ENCODE data around the gene MSI2.

The MSI2 gene

DNA sequence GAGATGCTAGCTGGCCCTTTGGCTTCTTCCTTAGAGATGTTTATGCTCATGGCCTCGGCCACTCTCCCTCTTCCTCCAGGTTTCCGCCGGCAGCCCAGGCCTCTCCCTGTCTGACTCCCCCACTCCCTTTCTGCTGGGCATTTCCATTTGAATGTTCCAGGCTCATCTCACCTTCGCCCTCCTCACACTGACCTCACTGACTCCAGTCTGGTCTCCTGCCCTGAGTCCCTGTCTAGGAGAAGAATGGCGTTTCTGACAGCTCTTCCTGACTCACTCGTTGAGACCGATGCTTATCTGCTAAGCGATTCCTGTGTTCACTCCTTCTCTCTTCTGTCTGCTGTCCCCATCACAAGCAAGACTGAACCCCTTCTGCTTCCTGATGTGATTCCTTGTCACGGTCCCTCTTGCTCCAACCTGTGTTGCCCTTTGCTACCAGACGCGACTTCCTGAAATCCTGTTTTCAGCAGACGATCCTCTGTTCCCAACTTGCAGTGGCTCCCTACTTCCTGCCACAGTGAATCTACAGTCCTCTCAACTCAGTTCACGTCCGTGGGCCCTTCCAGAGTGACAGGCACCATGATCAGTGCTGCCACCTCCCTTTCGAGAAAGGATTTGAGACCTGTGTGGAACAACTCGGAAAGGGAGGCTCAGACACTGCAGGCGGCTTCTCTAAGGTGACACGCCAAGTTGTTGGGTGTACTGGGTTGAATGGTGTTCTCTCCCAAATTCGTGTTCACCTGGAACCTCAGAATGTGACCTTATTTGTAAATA, 176.4 kb downstream of the MSI2 start:
- DNase-seq (ENCODE audit: low read depth in 2 of 2): no peak

DNA sequence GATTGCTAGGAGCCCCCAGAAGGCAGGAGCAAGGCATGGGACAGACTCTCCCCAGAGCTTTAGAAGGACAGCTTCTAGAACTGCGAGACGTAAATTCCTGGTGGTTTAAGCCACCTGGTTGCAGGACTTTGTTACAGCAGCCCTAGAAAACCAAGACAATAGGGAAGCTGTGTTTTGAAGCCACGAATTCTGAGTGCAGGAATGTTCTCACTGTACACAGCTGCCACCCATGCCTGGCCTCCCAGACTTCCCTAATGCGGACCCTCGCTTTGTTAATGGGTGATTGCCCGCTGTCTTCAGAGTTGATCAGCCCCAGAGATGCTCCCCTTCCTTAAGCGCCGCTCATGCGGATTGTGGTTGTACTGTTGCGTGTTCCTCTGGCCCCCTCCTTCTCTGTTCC, 177.1 kb downstream of the MSI2 start:
- no peak for DNase-seq (ENCODE audit: low read depth in 2 of 2)

DNA sequence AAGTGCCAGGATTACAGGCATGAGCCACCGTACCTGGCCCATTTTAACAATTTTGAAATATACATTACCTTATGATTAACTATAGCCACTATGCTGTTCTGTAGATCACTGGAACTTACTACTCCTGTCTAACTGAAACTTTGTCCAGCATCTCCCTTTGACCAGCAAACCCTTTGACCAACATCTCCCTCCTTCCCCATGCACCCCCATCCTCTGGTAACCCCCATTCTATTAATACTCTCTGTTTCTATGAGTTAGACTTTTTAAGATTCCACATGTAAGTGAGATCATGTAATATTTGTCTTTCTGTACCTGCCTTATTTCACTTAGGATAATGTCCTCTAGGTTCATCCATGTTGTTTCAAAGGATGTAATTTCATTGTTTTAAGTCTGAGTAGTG, 178.0 kb downstream of the MSI2 start:
- no peak for DNase-seq (ENCODE audit: low read depth in 2 of 2)

DNA sequence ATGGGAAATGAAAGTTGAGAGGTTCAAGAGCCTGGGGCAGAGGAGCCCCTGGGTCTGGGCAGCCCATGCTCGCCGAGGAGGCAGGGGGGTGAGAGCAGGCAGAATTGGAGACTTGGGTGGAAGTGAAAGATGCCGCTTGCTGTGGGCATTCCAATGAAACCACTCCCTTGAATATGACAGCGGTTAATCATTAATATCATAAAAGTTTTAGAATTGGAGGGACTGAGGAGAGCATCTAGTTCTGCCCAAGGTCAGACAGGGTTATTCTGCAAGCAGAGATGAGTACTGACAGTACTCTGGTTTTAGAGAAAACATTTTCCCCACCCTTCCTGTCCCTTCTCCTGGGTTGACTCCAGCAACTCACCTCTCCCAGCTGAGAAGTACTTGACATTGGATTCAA, 180.2 kb downstream of the MSI2 start:
- no peak for DNase-seq (ENCODE audit: low read depth in 2 of 2)

DNA sequence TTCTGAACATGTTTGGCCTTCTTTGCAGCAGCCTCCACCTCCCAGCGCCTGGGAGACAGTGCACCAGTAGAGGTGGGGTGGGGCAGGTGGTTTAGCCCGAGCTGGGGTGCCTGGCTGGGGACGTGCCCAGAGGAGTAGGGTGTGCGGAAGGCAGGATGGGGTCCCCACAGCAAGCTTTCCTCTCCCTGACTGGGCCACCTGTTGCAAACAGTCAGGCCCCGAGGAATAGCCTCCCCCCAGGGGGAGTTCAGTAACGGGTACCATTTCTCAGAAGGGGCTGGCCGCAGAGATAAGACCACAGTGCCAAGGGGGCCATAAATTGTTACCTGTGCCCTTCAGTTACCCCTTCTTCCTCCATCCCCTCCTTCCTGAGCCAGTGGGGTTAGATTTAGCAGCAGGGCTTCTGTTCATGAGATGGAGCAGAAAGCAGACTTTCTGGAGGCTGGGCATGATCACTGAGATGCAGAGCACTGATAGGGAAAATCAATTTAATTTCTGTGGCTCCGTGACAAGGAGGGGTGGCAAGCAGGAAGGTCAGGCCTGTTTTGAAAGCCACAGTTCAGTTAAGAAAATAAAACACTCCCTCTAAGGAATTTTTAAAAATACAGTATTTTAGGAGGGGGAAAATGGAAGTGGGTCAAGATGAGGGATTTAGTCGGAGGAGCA, 181.9 kb downstream of the MSI2 start:
- no peak for DNase-seq (ENCODE audit: low read depth in 2 of 2)

DNA sequence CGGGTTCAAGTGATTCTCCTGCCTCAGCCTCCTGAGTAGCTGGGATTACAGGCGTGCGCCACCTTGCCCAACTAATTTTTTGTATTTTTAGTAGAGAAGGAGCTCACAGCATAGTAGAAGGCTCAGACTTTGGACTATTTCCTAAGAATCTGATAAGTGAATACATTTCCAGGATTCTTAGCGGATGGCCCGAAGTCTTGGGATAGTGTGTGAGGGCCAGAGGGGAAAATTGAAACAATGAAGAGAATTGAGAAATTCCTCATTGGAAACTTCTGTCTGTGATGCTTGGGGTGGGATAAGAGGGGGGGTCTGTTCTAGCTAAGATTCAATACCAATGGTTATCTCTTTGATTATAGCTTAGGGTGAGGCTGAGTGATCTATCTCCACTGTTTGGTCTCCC, 183.3 kb downstream of the MSI2 start:
- DNase-seq (ENCODE audit: low read depth in 2 of 2): no peak

DNA sequence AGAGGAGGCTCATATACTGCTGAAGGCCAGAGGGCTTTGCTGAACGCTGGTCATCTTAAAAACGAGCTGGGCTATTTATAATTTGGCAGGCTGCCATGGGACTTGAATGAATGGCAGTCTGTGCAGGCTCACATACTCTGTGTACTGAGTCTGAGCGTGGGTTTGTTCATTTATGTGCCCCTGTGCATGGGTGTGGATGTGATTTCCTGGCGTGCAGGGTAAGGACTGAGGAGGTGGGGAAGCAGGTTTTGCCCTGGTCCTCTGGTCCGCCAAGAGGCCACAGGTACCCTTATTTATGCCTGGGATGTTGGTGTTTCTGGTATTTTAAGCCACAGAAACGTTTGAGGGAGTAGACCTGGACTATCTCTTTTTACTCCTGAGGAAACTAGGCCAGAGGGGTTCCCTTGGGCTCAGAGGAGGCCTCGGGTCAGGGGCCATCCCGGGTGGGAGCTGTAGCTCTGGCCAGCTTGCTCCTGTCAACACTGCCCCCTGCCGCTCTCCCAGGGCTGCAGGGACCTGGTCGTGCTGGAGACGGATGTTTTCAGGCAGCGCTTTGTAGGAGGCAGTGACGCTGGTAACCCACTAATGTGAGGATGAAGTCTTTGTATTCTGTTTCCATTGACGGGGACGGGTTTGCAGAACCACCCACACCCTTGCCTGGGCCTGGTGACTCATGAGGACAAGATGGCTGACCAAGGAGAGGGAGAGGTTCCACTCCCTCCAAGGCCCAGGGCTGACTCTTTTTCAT, 184.4 kb downstream of the MSI2 start:
- DNase-seq (ENCODE audit: low read depth in 2 of 2): peak; percentile 15 to 43

DNA sequence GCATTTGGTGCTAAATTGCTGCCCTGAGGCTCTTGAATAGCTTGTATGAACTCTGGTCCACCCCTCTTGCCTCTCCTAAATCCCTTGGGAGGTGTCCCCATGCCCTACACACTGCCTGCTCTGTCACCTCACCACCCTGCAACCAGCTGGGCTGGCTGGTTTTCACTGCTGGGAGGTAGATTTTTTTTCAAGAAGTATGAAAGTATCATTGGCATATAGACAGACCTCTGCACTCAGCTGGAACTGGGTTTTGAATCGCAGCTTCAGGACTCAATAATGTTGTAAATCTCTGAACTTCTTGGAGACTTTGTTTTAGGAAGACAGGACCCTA, 184.9 kb downstream of the MSI2 start:
- no peak for DNase-seq (ENCODE audit: low read depth in 2 of 2)

DNA sequence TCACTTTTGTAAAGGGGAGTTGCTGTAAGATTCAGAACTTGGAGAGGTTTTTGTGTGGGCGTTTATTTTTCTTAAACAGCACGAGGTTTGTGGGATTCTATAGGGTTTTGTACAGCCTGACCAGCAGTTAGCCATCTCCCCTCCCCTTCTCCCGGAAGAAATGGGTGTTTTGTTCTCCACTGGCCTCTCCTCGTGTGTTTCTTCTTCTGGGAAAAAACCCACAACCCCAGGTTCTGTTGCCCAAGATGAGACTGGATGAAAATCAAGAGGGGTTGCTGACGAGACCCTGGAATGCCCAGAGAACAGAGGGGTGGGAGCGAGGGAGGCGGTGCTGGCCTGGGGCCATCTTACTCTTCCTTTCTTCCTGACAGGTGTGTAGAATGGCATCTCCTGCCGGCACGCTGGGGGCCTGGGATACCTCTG, 186.1 kb downstream of the MSI2 start:
- DNase-seq (ENCODE audit: low read depth in 2 of 2): no peak

DNA sequence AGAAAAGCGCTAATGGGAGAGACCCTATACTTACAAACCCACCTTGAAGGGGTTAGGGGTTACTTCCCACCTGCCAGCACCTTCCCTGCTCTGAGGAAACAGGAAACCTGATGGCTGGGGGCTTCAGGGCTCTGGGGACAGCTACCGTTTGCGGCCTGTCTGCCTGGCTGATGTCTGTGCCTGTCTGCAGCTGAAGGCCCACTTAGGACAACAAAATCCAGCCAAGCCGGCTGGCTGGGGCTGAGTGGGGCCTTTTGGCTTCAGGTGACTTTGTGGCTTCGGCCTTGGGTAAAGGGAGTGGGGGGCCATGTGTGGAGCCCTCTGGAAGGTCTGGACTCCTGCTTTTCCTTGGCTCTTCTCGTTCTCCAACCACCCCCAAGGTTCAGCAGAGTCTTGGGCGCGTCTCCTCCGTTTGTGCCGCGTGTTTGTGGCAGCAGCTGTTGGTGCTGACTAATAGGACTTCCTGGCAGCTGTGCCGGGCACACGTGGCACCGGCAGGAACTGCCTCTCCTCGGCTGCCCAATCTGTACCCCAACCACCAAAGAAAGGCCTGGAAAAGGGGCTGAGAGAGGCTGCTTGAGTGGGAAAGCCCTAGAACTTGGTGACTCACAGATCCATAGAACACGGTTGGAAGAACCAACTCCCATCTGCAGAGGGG, 186.7 kb downstream of the MSI2 start:
- DNase-seq (ENCODE audit: low read depth in 2 of 2): peak; percentile 8 to 26

DNA sequence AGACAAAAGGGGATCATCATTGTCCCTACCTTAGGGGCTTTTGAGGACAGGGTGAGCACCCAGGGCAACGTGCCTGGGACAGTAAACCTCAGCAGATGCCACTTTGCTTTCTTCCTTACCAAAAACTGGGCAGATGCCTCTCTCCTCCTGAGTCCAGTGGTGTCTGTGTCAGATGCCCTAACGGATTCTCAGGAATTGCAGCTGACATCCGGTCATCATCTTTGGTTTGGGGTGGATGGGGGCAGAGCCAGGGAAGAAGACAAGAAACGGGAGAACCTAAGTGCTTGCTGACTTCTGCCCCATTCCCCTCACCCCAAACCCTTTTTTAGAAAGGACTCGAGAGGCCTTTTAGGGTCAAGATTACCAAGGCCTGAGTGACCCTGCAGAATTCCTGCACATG, 187.5 kb downstream of the MSI2 start:
- no peak for DNase-seq (ENCODE audit: low read depth in 2 of 2)

DNA sequence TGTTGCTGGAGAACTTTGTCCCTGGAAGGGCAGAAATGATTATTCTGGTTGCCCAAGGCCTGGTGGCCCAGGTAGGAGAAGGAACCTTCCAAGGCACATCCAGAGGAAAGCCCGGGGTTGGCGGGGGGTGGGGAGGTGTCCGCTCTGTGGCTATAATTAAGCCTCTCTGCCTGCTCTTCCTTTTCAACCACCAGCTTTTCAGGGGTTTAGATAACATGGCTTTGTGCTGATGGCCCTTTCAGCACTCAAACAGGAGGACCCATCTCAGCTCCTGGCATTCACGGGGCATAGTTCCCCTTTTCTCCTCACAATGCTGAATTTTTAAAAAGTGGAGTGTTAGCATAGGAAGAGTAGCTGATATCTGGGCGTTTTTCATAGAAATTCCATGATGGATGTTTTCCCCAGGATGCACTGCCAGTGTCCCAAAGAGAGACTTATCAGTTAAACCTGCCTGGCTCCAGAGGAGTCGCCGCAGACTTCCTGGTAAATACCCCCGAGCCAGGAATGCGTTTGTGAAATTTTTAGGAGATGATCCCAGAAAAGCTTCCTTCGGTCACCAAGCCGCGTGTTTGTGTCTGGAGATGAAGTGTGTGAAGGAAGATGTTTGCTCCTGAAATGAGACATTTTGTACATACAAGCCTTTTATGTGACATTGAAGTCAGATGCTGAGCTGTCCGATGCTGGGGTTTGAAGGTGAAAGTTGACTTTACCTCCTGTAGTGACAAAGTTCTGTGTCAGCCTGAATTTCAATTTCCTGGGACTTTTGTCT, 188.5 kb downstream of the MSI2 start:
- no peak for DNase-seq (ENCODE audit: low read depth in 2 of 2)

DNA sequence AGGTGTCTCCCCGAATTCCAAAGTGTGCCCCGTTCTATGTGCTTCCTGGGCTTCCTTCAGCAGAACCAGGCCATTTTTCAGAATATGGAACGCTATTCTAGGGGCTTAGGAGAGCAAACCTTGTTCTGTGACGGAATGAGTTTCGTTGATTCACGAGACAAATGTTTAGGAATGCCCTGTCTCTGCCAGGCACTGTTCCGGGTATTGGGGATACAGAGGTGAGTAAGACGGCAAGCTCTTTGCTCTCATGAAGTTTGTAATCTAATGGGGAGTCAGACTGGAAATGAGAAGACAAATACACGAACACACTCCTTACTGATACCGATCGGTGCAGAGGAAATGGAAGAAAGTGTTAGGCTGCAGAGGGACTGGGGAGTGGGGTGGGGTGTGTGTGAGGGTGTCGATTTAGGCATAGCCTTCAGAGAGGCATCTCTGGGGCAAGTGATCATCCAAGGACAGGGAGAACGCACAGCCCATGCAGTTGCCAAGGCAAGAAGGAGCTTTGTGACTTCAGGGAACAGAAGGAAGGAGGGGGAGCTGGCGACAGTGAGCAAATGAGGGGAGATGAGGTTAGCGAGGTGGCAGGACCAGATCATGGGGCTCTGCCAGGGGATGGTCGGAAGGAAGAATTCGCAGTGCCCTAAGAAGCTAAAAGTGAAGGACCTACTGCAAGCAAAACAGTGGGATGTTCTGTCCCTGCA, 189.6 kb downstream of the MSI2 start:
- DNase-seq (ENCODE audit: low read depth in 2 of 2): no peak

DNA sequence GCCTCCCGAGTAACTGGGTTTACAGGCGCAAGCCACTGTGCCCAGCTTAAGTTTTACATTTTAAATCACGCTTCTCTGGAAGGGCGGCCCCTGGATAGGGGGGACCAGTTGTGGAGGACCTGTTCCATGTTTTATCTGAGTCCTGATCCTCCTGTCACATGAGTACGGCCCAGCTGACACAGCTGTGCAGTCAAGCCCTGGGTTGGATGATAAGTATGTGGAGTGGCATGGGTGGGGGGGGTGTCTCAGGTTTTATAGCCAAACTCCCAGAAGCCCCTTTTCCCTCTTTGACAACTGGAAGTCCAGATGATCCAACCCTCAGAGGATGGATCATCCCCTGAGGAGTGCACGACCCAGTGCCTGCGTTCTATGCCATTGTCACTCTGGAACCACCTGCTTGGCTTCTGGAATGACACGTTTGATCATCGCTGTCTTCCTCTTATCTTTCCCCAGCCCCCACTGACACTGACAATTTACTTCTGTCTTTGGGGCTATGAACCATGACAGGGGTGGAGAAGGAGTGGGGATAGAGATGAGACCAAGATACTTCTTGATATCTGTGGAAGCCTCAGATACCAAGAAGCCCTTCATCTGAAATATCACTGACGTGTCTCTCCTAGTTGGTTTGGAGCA, 191.2 kb downstream of the MSI2 start:
- no peak for DNase-seq (ENCODE audit: low read depth in 2 of 2)

DNA sequence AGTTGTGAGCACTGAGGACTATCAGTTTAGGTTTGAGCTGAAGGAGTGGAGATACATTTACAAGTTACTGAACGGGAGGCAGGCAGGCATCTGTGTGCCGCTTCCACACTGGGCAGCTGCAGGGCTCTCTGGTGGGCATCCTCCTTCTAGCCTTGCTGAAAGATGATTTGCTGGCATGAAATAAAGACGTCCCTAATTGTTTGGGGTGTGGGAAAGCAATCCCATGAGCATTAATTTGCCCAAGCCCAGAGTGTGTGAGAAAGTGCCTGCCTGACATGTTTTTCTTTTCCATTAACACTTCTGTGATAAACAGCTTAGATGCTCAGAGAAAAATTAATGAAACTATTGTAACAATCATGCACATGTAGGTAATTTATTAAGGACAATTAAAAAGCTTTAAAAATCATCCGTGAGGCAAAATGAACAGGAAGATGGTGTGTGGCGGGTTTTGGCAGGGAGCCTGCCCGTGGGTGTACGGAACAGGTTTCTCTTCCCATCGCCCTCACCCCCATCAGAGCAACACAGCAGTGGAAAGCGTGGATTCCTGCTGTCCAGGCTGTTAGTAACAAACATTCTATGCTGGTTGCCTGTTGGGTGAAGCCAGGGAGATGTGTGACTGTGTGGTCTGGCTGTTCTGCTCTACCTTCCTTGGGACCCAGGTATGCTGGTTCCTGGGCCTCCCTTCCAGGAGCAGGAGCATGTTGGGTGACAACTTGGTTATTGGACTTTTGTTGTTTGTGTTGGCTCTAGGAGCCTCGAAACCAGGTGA, 191.9 kb downstream of the MSI2 start:
- DNase-seq (ENCODE audit: low read depth in 2 of 2): no peak

DNA sequence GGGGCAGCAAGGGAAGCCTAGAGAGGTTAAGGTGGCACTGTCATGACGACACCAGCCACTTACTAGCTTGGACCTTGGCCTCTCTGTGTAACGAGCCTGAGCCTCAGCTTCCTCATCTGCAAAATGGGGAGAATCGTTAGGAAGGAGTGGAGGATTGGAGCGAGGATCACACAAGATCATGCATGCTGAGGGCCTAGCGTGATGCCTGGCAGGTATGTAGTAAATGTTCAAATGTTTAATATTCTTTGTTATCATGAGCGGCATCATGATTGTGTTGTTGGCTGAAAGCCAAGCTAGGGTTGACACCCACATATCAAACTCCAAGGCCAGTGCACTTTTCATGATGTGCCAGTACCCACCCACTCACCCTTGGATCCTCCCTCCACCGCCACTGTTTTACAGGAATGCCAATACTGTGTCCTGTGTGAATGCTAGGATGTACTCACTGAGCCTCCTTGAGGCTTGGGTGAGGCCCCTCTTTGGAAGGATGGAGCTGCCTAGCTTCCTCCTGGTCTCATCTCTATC, 192.5 kb downstream of the MSI2 start:
- DNase-seq (ENCODE audit: low read depth in 2 of 2): no peak

DNA sequence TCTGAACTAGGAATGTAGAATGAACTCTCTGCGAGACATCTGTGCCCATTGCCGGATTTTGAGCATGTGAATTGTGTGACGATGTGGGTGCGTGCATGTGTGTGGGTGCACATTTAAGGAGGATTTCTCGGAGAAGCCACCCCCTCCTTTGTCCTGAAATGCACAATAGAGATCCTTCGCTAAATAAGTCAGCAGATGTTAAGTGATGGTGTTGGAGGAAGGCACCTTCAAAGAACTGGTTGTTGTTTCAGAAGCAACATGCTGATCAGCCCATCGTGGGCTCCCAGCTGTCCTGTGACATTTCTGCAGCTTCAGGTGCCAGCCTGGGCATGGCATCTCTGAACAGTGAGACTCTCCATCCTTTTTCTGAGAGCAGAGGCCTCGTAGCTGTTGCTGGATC, 194.9 kb downstream of the MSI2 start:
- DNase-seq (ENCODE audit: low read depth in 2 of 2): no peak

DNA sequence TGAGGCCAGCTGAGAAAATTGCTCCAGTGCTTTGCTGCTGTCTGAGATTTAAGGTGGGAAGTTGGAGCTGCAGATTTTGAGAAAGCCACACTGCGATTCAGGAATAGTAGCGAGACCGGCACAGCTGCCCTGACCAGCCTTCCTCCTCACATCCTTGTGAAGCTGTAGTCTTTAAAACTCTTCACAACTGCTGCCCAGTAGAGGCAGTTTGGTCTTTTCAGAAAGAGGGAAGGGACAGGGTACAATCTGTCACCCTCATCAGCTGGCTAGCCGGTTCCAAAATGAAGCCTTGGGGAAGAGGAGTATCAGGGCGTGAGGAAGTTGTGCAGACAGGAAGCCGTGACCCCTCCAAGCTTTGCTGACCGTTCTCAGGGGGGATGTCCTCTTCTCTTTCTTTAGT, 195.3 kb downstream of the MSI2 start:
- no peak for DNase-seq (ENCODE audit: low read depth in 2 of 2)

DNA sequence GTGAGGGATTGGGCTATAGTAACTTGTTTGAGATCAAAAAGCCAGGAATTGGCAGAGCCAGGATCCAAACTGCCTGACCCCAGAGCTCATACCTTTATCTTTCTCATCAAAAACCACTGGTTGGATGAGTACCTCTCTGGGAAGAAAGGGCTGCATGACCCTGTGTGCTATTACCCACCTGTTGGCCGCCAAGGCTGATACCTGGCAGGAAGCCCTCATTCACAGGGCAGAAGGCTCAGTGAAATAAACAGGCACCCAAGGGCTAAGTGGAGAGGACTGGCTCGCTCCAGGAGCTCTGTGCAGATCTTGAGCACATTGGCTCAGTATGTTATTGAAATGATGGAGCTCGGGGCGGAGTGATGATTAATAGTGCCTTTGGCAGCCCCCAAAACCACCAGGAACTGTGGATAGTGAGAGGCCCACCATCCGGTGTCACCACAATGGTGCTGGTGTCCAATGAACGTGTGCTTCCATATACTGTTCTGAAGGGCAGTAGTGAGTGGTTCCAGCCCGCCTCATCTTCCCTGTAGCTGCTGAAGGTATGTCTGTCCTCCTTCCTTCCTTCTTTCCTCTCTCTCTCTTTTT, 197.6 kb downstream of the MSI2 start:
- no peak for DNase-seq (ENCODE audit: low read depth in 2 of 2)

Measured in stimulated activated CD8-positive, alpha-beta memory T cell treated with anti-CD3 and anti-CD28 coated beads, Interleukin-2, amount 100 ng/mL, for 1 hour (primary cell).